Measurements from ENCODE around the gene GRID2. TPM values are rescaled to one million over a fixed set of nuclear protein-coding genes. Genes with fewer than 3 reads are reported as not detected.

Gene GRID2
- total RNA-seq, 4 donors from 2014 or later = 0.33 TPM; not detected in 3

DNA sequence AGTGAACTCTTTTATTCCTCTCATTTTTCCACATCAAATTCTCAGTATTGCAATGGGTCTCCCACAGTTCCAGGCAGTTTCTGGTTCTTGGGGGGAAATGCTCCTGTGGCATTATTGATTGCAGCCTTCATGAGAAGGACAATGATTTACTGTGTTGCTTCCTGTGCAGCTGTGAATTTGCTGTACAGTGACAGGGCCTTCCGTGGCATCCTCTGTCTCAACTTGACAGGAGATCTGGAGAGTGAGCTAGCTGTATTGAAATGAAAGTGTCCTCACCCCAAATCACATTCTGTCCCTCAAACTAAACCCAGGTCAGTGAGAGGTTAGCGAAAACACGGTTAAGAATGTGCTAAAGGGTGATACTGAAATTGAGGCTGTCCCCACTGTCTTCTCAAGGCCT, 1447.6 kb downstream of the GRID2 start:
- H3K27ac ChIP-seq = no peak overlapping the region
- no peaks in the 10 kb centered on the region for H3K36me3 ChIP-seq
- H3K4me1 ChIP-seq = no peaks in the 10 kb centered on the region
- no peak overlapping the region for H3K4me3 ChIP-seq (replicated peaks in 1 of 3)
- H3K27me3 ChIP-seq = no peaks in the 10 kb centered on the region
- 81 to 86% methylated on average over 3 of the region's 3 CpGs for WGBS, 2 donors
- no peaks in the 10 kb centered on the region for H3K9me3 ChIP-seq
- no peak for DNase-seq
- TF ChIP-seq POLR2A (IDR thresholded peaks at IDR 0.05) = no peak
- TF ChIP-seq, protein P1, sequence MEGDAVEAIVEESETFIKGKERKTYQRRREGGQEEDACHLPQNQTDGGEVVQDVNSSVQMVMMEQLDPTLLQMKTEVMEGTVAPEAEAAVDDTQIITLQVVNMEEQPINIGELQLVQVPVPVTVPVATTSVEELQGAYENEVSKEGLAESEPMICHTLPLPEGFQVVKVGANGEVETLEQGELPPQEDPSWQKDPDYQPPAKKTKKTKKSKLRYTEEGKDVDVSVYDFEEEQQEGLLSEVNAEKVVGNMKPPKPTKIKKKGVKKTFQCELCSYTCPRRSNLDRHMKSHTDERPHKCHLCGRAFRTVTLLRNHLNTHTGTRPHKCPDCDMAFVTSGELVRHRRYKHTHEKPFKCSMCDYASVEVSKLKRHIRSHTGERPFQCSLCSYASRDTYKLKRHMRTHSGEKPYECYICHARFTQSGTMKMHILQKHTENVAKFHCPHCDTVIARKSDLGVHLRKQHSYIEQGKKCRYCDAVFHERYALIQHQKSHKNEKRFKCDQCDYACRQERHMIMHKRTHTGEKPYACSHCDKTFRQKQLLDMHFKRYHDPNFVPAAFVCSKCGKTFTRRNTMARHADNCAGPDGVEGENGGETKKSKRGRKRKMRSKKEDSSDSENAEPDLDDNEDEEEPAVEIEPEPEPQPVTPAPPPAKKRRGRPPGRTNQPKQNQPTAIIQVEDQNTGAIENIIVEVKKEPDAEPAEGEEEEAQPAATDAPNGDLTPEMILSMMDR (IDR thresholded peaks at IDR 0.05) = no peak
- intact Hi-C loops (cut with DNase I) = no loop called here

DNA sequence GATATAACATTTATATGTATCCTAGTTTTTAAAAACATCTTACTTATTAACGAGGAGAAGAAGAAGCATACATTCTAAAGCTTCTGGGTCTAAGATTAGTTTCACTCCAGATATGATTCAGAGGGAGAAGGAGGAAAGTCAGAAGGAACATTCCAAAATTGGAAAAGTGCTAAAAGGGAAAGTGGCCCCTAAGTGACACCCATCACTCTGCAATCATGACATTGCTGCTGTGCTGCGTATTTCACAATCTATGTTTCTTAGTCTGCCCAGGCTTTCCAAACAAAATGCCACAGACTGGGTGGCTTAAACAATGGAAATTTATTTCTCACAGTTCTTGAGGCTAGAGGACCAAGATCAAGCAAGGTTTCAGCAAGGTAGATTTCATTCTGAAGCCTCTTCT, 1452.3 kb downstream of the GRID2 start:
- TF ChIP-seq, protein P1 (IDR thresholded peaks at IDR 0.05) = no peak
- no peak for TF ChIP-seq POLR2A (IDR thresholded peaks at IDR 0.05)
- no peak overlapping the region for H3K4me3 ChIP-seq (replicated peaks in 1 of 3)
- intact Hi-C loops (cut with DNase I) = no loop called here
- DNase-seq = no peak
- 84 to 95% methylated on average over 2 of the region's 2 CpGs for WGBS, 2 donors
- no peaks in the 10 kb centered on the region for H3K27me3 ChIP-seq
- no peaks in the 10 kb centered on the region for H3K36me3 ChIP-seq
- H3K9me3 ChIP-seq = no peaks in the 10 kb centered on the region
- no peak overlapping the region for H3K27ac ChIP-seq
- no peaks in the 10 kb centered on the region for H3K4me1 ChIP-seq

DNA sequence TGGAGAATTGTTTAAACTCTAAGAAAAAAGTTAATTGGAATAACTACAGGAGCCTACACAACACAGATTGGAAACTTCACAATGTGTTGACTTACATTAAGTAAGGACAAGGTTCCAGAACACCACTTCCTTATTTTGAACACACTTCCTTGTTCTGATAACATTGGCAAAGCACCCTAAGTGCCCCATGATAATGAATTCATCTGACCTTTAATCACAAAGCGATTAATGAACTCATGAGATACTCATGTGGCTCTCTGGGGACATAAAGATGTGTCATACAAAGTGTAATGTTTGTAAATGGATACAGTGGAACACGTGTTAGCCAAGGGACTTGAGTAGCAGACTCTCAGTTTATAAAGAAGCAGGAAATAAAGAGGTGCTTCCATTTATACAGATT, 1455.7 kb downstream of the GRID2 start:
- no peaks in the 10 kb centered on the region for H3K4me1 ChIP-seq
- H3K27ac ChIP-seq = no peak overlapping the region
- no peak overlapping the region for H3K4me3 ChIP-seq (replicated peaks in 1 of 3)
- intact Hi-C loops (cut with DNase I) = no loop called here
- TF ChIP-seq POLR2A (IDR thresholded peaks at IDR 0.05) = no peak
- TF ChIP-seq, protein P1 (IDR thresholded peaks at IDR 0.05) = no peak
- 59 to 66% methylated on average over 2 of the region's 2 CpGs for WGBS, 2 donors
- H3K36me3 ChIP-seq = no peaks in the 10 kb centered on the region
- DNase-seq = no peak
- H3K9me3 ChIP-seq = no peaks in the 10 kb centered on the region
- no peaks in the 10 kb centered on the region for H3K27me3 ChIP-seq

DNA sequence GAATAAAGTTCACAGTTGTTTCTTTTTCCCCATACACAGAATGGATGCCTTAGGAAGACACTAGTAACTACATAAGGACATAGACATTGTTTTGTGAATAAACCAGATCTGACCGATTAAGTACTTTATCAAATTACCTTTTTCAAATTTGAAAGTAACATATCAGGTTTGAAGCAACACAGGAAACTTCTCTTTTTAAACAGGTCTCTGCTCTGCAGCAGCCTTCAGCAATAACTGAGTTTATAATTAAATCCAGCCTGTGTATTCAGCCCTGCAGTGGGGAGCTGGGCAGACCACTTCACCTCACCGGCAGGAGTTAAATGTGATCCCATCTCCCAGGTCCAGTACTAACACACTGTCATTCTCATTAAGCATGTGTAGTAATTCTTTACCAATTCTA, 1456.5 kb downstream of the GRID2 start:
- WGBS, 2 donors = 73 to 74% methylated on average over 2 of the region's 2 CpGs
- H3K4me1 ChIP-seq = no peaks in the 10 kb centered on the region
- no peak overlapping the region for H3K27ac ChIP-seq
- DNase-seq = no peak
- no peaks in the 10 kb centered on the region for H3K9me3 ChIP-seq
- TF ChIP-seq, protein P1 (IDR thresholded peaks at IDR 0.05) = no peak
- TF ChIP-seq POLR2A (IDR thresholded peaks at IDR 0.05) = no peak
- no peaks in the 10 kb centered on the region for H3K36me3 ChIP-seq
- intact Hi-C loops (cut with DNase I) = no loop called here
- no peaks in the 10 kb centered on the region for H3K27me3 ChIP-seq
- H3K4me3 ChIP-seq (replicated peaks in 1 of 3) = no peak overlapping the region

DNA sequence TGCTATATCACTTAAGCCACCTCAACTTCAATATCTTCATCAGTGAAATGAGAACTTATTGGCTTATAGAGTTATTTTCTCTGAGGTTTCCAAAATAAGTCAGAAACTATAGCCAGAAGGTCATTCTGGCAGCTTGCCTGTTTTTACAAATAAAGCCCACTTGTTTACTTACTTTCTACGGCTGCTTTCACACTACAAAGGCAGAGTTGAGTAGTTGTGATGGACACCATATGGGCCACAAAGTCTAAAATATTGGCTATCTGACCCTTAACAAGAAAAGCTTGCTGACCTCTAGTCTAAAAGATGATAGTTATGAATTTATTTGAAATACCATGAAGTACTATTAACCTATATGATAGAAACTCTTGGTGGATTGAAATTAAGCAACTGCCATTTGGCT, 1457.5 kb downstream of the GRID2 start:
- WGBS, 2 donors = 69 to 75% methylated on average over 1 of the region's 1 CpG

More for the DNA sequence above, 1457.5 kb downstream of the GRID2 start:
- no peaks in the 10 kb centered on the region for H3K9me3 ChIP-seq
- no peak for TF ChIP-seq POLR2A (IDR thresholded peaks at IDR 0.05)
- TF ChIP-seq, protein P1 (IDR thresholded peaks at IDR 0.05) = no peak
- H3K4me3 ChIP-seq (replicated peaks in 1 of 3) = no peak overlapping the region
- no peak for DNase-seq
- H3K27me3 ChIP-seq = no peaks in the 10 kb centered on the region
- intact Hi-C loops (cut with DNase I) = no loop called here
- H3K27ac ChIP-seq = no peak overlapping the region
- H3K36me3 ChIP-seq = no peaks in the 10 kb centered on the region
- no peaks in the 10 kb centered on the region for H3K4me1 ChIP-seq

Measured in thyroid gland (tissue), 4 donors.